Stimulated activated memory B cell treated with anti-CD40 and anti-IgM and Interleukin-4, amounts not matched to agents 10 μg/mL and 1 μg/mL and 100 μg/mL, for 72 hours (primary cell): Measurements from ENCODE around the gene PPIG.
"Not testable (repeated sequence)": the region's sequence is repeated elsewhere in the genome, so short reads cannot be mapped to it uniquely, and the experiment has no call there.

Experiments used
- ATAC-seq: fragments of 150-1000 bp; cut with Tn5 transposase; 2 replicates; pipeline ENCODE4 v1.10.0; 2021
- H3K27ac Mint-ChIP-seq: one replicate; pipeline ENCODE4 v1.8.0; 2022; ENCODE audit warnings: mild to moderate bottlenecking, mixed read lengths
- H3K27me3 Mint-ChIP-seq: one replicate; pipeline ENCODE4 v1.8.0; 2022; ENCODE audit warnings: mixed read lengths
- H3K36me3 Mint-ChIP-seq: one replicate; pipeline ENCODE4 v1.8.0; 2022; ENCODE audit warnings: mixed read lengths
- H3K4me1 Mint-ChIP-seq: one replicate; pipeline ENCODE4 v1.8.0; 2022; ENCODE audit warnings: mixed read lengths
- H3K4me3 Mint-ChIP-seq: one replicate; pipeline ENCODE4 v1.8.0; 2022; ENCODE audit warnings: mild to moderate bottlenecking, moderate library complexity, mixed read lengths
- H3K9me3 Mint-ChIP-seq: one replicate; pipeline ENCODE4 v1.8.0; 2022; ENCODE audit warnings: mixed read lengths

The PPIG gene

DNA sequence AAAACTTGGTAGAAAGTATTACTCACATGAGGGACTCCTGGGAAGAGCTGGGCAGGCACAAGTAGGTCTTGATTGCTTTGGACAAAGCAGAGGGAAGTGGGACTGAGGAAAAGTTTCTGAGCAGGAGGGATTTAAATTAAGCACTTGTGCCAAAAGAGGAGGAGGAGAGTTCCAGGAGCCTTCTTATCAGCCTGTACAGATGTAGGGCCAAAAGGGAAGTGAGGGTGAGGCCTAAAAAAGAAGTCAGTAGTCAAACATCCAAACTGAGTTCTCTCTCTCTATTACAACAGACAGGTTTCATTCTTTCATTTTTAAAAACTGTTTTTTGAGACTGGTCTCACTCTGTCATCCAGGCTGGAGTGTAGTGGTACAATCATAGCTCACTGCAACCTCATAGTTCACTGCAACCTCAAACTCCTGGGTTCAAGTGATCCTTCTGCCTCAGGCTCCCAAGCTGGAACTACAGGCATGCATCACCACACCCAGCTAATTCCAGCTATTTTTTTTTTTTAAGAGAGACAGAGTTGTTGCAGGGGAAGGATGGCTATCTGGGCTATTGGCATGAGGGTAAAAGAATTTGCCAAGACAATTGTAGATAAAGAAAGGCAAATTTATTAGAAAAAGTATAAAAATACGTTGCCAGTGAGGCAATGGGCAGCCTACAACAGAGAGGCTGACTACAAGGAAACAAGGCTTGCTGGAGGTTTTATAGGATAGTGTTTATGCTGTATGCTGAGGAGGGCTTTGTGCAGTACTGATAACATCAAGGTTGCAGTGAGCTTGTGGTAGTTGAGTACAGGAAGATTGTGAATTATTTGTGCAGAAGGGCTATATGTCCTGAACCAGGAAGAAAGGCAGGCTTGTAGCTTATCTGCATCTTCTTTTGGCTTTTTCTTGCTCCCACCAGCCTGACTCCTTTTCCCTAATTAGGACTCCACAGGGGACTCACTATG lies 81.1 kb downstream of the PPIG start:
- Mint-ChIP-seq H3K4me3 (no peak overlapping the region), H3K27me3 (peaks cover 20% of the 10 kb centered on the region), H3K36me3 (no peaks in the 10 kb centered on the region), H3K4me1 (peaks cover 5% of the 10 kb centered on the region), H3K9me3 (no peaks in the 10 kb centered on the region), H3K27ac (no peak overlapping the region)
- ATAC-seq, result no peak

DNA sequence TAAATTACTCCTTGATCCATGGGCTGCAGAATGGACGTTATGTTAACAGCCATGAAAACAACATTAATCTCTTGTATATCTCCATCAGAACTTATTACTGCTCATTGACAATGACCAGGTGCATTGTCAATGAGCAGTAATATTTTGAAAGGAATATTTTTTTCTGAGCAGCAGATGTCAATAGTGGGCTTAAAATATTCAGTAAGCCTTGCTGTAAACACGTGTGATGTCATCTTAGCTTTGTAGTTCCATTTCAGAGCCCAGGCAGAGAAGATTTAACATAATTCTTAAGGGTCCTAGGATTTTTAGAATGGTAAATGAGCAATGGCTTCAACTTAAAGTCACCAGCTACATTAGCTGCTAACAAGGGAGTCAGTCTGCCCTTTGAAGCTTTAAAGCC lies 83.4 kb downstream of the PPIG start:
- Mint-ChIP-seq H3K4me3 (no peak overlapping the region), H3K4me1 (no peaks in the 10 kb centered on the region), H3K27me3 (peaks cover 27% of the 10 kb centered on the region), H3K27ac (no peak overlapping the region), H3K9me3 (no peaks in the 10 kb centered on the region), H3K36me3 (no peaks in the 10 kb centered on the region)
- ATAC-seq, result no peak

DNA sequence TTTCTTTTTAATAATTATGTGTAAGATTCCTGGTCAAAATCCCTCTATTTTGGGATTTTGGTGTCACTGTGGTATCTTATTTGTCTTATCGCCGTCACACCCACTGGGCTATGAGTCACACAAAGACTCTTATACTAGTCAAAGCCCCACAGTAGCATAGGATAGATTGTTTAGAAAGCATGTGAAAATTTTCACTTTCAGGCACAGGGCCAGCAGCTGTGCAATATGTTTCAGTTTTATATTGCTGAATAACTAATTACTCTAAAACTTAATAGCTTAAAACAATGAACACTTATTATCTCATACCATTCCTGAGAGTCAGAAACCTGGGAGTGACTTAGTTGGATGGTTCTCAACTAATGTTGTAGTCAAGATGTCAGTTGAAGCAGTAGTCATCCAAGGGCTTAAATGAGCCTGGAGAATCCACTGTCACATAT lies 86.1 kb downstream of the PPIG start:
- Mint-ChIP-seq H3K4me3 (no peak overlapping the region), H3K27ac (no peak overlapping the region), H3K27me3 (peaks cover 40% of the 10 kb centered on the region), H3K9me3 (no peaks in the 10 kb centered on the region), H3K4me1 (no peaks in the 10 kb centered on the region), H3K36me3 (no peaks in the 10 kb centered on the region)
- ATAC-seq, result no peak

DNA sequence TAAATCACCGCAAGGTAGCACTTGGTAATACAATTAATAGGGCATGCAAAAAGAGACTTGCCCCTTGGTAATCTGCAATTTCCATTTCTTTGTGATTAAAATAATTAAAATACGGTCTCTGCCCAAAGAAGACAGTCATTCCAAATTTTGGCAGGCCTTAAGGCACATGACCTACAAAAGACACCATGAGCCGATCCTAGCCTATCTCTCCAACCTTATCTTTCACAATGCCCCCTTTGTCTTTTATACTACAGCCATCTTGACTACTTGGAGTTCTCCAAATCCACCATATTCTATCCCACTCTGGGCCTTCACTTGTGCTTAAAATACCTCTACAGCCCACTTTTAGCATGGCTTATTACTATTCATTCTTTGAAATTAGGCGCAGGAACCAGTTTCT lies 86.8 kb downstream of the PPIG start:
- Mint-ChIP-seq H3K9me3 (no peaks in the 10 kb centered on the region), H3K27ac (no peak overlapping the region), H3K27me3 (peaks cover 47% of the 10 kb centered on the region), H3K4me3 (no peak overlapping the region), H3K4me1 (no peaks in the 10 kb centered on the region), H3K36me3 (no peaks in the 10 kb centered on the region)
- ATAC-seq, result no peak

DNA sequence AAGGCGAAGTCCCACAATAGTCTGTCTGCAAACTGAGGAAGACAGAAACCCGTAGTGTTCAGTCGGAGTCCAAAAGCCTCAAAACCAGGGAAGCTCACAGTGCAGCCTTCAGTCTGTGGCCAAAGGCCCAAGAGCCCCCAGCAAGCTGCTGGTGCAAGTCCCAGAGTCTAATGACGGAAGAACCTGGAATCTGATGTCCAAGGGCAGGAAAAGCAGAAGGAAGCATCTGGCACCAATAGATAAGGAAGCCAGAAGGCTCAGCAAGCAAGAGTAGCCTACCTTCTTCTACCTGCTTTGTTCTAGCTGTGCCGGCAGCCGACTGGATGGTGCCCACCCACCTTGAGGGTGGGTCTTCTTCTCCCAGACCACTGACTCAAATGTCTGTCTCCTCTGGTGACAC lies 88.3 kb downstream of the PPIG start:
- Mint-ChIP-seq H3K36me3 (no peaks in the 10 kb centered on the region), H3K27me3 (peaks cover 52% of the 10 kb centered on the region), H3K4me3 (no peak overlapping the region), H3K4me1 (no peaks in the 10 kb centered on the region), H3K27ac (no peak overlapping the region), H3K9me3 (no peaks in the 10 kb centered on the region)
- no peak for ATAC-seq

DNA sequence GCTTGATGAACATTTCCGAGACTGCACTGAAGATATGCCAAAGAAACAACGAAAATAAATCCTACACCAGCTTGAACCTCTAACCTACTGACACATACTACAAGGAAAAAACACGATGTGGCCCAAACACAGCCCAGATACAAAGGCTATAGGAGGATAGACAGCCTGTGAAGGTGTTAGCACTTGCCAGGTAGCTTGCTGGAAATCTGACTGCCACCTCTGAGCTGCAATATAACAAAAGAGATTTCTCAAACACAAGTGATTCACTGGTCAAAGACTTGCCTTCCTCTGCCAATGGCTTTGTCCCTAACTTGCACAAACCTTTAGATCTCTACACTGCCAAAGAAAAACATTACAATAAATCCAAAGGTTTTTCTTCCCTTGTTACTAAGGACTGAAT lies 89.0 kb downstream of the PPIG start:
- no peak overlapping the region for H3K4me3 Mint-ChIP-seq
- H3K4me1 Mint-ChIP-seq, result no peaks in the 10 kb centered on the region
- no peak overlapping the region for H3K27ac Mint-ChIP-seq
- H3K36me3 Mint-ChIP-seq, result no peaks in the 10 kb centered on the region
- H3K9me3 Mint-ChIP-seq, result no peaks in the 10 kb centered on the region
- peaks cover 52% of the 10 kb centered on the region for H3K27me3 Mint-ChIP-seq
- no peak for ATAC-seq

DNA sequence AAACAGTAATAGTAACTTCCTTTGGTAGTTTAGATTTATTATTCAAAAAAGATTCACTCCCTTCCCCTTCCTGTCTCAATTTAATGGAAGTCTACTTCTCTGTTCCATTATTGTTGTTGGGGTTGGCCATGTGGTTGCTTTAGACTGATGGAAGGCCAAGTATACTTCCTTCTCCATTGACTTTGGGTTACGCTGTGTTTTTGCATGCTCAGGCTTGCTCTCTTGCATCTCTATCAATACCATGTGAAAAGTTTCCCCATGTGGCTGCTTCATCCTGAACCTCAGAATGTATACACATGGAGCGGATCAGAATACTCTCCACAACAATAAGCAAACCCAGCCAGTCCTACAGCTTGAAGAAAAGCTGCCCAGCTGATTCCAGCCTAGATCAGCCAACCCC lies 89.8 kb downstream of the PPIG start:
- Mint-ChIP-seq H3K27me3 (peaks cover 48% of the 10 kb centered on the region), H3K4me3 (no peak overlapping the region), H3K9me3 (no peaks in the 10 kb centered on the region), H3K4me1 (no peaks in the 10 kb centered on the region), H3K36me3 (no peaks in the 10 kb centered on the region), H3K27ac (no peak overlapping the region)
- no peak for ATAC-seq

DNA sequence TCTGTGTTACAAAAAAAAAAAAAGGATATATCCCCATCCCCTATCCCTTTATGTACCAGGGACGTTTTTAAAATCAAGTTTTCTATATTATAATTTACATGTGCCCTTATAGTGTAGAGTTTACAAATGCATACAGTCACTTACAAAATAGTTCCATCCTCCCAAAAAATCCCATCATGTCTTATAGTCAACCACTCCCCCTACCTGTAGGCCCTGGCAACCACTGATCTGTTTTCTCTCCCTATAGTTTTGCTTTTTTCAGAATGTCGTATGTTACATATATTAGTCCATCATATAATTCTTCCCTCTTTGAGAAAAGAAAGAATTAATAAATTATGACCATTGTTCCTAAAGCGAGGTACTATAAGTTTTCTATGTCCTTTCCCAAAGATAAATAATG lies 92.2 kb downstream of the PPIG start:
- Mint-ChIP-seq H3K27ac (no peak overlapping the region), H3K36me3 (no peaks in the 10 kb centered on the region), H3K27me3 (peaks cover 40% of the 10 kb centered on the region), H3K9me3 (peaks cover 5% of the 10 kb centered on the region), H3K4me3 (no peak overlapping the region), H3K4me1 (no peaks in the 10 kb centered on the region)
- ATAC-seq, result no peak

DNA sequence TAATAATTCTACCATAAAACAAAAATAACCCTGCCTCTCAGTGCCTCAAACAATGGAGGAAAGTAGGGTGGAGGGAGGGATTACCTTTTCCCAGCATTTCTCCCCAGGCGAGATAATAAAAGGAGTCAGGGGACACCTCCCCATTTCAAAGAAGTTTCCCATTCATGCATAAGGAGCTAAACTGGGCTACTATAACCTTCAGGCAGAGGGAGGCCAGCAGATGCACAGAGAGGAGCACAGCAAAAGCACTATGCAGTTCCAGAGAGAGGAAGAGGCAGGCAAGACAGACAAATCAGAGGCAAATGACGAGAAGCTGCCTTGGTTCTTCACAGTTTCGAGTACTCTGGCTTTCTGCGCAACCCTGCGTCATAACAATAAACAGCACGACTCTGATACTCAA lies 92.7 kb downstream of the PPIG start:
- peaks cover 40% of the 10 kb centered on the region for H3K27me3 Mint-ChIP-seq
- peaks cover 5% of the 10 kb centered on the region for H3K9me3 Mint-ChIP-seq
- no peak overlapping the region for H3K4me3 Mint-ChIP-seq
- H3K27ac Mint-ChIP-seq, result no peak overlapping the region
- no peaks in the 10 kb centered on the region for H3K36me3 Mint-ChIP-seq
- no peak for ATAC-seq
- no peaks in the 10 kb centered on the region for H3K4me1 Mint-ChIP-seq

DNA sequence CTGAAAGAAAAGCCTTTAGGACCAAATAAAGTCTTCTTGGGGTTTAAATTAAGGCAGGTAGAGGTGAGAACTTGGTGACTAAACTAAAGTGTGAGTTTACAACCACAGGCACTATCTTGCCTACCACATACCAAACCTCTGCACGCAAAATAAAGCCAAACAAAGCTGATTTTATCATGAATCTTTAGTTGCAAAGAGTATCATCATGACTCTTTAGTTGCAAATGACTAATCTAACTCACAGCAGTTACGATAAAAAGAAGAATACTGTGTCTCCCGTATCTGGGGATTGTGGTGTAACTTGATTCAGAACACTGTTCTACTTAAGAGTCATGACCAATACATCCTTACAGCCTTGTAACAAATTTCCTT lies 98.9 kb downstream of the PPIG start:
- Mint-ChIP-seq H3K27me3 (no peaks in the 10 kb centered on the region), H3K9me3 (peaks cover 5% of the 10 kb centered on the region), H3K36me3 (no peaks in the 10 kb centered on the region), H3K4me1 (no peaks in the 10 kb centered on the region), H3K27ac (no peak overlapping the region), H3K4me3 (no peak overlapping the region)
- ATAC-seq, result no peak

DNA sequence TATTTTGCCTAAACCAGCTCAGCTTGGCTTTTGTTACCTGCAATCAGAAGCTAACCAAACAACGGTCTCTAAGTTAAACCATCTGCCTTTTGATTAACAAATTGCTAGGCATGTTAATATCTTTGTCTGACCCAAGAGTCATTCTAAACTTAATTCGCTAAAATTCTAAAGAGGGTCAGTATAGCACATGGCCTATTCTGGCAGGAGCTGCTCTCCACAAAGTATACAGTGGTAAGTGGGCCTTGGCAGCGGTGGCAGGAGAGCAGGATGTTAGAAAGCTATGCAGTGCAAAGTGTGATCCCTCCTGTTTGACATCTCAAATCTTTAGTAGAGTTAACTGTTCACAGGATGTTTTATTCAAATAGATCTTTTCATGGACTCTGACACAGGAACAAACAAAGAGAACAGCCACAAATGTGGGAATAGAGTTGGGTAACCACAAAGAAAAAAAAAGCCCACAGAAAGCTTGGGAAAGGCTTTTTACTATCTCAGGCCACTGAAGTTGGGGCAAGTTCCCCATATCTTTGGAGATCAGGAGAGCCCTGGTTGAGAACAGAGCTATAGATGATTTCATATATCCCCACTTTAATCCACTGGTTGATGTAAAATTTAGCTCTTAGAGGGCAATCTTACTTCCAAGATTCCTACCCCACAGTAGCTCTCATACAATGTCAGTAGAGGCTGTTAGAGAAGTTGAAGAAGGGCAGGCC lies 99.4 kb downstream of the PPIG start:
- peaks cover 3% of the 10 kb centered on the region for H3K36me3 Mint-ChIP-seq
- peaks cover 9% of the 10 kb centered on the region for H3K9me3 Mint-ChIP-seq
- H3K4me3 Mint-ChIP-seq, result no peak overlapping the region
- no peak overlapping the region for H3K27ac Mint-ChIP-seq
- no peak for ATAC-seq
- H3K27me3 Mint-ChIP-seq, result peaks cover 4% of the 10 kb centered on the region
- H3K4me1 Mint-ChIP-seq, result no peaks in the 10 kb centered on the region

DNA sequence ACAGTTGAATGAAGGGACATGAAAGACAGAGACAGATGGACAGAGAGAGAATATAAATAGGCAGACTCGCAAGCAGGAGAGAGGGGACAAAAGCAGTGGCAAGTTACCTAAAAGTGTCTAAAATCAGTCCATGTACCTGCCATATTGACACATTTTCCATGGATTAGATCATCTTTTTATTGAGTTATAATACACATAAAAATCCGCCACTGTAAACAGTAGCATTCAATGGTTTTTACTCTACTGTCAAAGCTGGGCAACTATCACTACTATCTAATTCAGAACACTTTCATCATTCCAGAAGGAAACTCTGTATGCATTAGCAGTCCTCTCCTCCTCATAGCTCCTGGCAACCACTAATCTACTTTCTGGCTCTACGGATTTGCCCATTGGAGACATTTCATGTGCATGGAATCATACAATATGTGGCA lies 100.0 kb downstream of the PPIG start:
- Mint-ChIP-seq H3K4me1 (no peaks in the 10 kb centered on the region), H3K27me3 (peaks cover 9% of the 10 kb centered on the region), H3K4me3 (no peak overlapping the region), H3K36me3 (peaks cover 7% of the 10 kb centered on the region), H3K9me3 (peaks cover 12% of the 10 kb centered on the region), H3K27ac (no peak overlapping the region)
- no peak for ATAC-seq

DNA sequence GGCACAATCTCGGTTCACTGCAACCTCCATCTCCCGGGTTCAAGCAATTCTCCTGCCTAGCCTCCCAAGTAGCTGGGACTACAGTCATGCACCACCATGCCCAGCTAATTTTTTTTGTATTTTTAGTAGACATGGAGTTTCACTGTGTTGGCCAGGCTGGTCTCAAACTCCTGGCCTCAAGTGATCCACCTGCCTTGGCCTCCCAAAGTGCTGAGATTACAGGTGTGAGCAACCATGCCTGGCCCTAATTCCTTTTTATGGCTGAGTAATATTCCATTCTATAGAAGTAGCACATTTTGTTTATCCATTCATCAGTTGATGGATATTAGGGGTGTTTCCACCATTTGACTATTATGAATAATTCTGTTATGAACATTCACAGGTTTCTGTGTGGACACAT lies 100.6 kb downstream of the PPIG start:
- H3K27me3 Mint-ChIP-seq, H3K4me3 Mint-ChIP-seq, ATAC-seq, H3K36me3 Mint-ChIP-seq, H3K4me1 Mint-ChIP-seq, H3K27ac Mint-ChIP-seq: not testable (repeated sequence)
- H3K9me3 Mint-ChIP-seq, result peaks cover 12% of the 10 kb centered on the region

DNA sequence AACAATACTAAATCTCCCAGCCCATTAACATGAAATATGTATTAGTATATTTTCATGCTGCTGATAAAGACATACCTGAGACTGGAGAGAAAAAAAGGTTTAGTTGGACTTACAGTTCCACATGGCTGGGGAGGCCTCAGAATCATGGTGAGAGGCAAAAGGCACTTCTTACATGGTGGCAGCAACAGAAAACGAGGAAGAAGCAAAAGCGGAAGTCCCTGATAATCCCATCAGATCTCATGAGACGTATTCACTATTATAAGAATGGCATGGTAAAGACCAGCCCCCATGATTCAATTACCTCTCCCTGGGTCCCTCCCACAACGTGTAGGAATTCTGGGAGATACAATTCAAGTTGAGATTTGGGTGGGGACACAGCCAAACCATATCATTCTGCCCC lies 102.7 kb downstream of the PPIG start:
- Mint-ChIP-seq H3K9me3 (peaks cover 16% of the 10 kb centered on the region), H3K27me3 (peaks cover 21% of the 10 kb centered on the region), H3K36me3 (peaks cover 19% of the 10 kb centered on the region)
- H3K4me3 Mint-ChIP-seq, H3K4me1 Mint-ChIP-seq, H3K27ac Mint-ChIP-seq, ATAC-seq: not testable (repeated sequence)

DNA sequence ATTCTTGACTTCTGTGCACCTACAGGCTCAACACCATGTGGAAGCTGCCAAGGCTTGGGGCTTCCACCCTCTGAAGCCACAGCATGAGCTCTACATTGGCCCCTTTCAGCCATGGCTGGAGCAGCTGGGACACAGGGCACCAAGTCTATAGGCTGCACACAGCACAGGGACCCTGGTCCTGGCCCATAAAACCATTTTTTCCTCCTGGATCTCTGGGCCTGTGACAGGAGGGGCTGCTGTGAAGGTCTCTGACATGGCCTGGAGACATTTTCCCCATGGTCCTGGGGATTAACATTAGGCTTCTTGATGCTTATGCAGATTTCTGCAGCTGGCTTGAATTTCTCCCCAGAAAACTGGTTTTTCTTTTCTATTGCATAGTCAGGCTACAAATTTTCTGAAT lies 103.8 kb downstream of the PPIG start:
- Mint-ChIP-seq H3K36me3 (peaks cover 19% of the 10 kb centered on the region), H3K27me3 (peaks cover 30% of the 10 kb centered on the region), H3K9me3 (peaks cover 16% of the 10 kb centered on the region)
- not testable (repeated sequence) for H3K27ac Mint-ChIP-seq, ATAC-seq, H3K4me1 Mint-ChIP-seq, H3K4me3 Mint-ChIP-seq

DNA sequence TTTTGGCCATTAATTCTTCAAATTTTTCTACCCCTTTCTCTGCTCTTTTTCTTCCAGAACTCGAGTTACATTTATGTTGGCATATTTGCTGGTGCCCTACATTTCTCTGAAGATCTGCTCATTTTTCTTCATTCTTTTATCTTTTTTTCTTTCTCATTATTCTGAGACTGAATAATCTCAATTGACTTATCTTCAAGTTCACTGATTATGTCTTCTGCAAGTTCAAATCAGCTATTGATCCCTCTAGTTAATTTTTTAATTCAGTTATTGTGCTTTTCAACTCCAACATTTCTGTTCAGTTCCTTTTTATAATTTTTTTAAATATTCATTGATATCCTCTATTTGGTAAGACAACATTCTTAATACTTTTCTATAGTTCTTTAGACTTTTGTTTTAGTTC lies 106.8 kb downstream of the PPIG start:
- peaks cover 11% of the 10 kb centered on the region for H3K4me1 Mint-ChIP-seq

More for the DNA sequence above, 106.8 kb downstream of the PPIG start:
- Mint-ChIP-seq H3K36me3 (peaks cover 19% of the 10 kb centered on the region), H3K4me3 (no peak overlapping the region), H3K27ac (no peak overlapping the region), H3K27me3 (peaks cover 30% of the 10 kb centered on the region), H3K9me3 (peaks cover 16% of the 10 kb centered on the region)
- ATAC-seq, result no peak
